Astrocyte (in vitro differentiated cells and primary cell): ENCODE measurements around the gene FAT1. TPM values are rescaled to one million over a fixed set of nuclear protein-coding genes. Genes with fewer than 3 reads are reported as not detected.

Experiments
- DNase-seq: peaks from one replicate; pipeline ENCODE4 v3.0.0-alpha.2; 2010; ENCODE audit warnings: low read depth
- FAIRE-seq: peaks from 2 replicates; lab custom pipeline; 2011; peaks lifted over from hg19 to GRCh38; lab: Jason Lieb, UNC
- H2AFZ ChIP-seq: 2 replicates; pipeline ENCODE4 v1.6.0; 2012; ENCODE audit warnings: low read depth, low read length, inconsistent platforms
- H3K27ac ChIP-seq: 2 replicates; pipeline ENCODE4 v1.5.1; 2011; ENCODE audit warnings: low read depth, low read length, inconsistent platforms
- H3K27me3 ChIP-seq: 2 replicates; pipeline ENCODE4 v1.6.0; 2011; ENCODE audit warnings: low read length, inconsistent platforms; ENCODE audit not compliant: insufficient read depth
- H3K36me3 ChIP-seq: 2 replicates; pipeline ENCODE4 v1.5.1; 2011; ENCODE audit warnings: low read length, inconsistent platforms; ENCODE audit not compliant: insufficient read depth
- H3K4me1 ChIP-seq: 2 replicates; pipeline ENCODE4 v1.5.1; 2011; ENCODE audit warnings: low read length, inconsistent platforms; ENCODE audit not compliant: insufficient read depth
- H3K4me2 ChIP-seq: 2 replicates; pipeline ENCODE4 v1.6.0; 2012; ENCODE audit warnings: low read length, inconsistent platforms
- H3K4me3 ChIP-seq: 2 replicates; pipeline ENCODE4 v1.5.1; 2011; ENCODE audit warnings: low read depth, mild to moderate bottlenecking, low read length, inconsistent platforms; ENCODE audit not compliant: insufficient read depth
- H3K79me2 ChIP-seq: 2 replicates; pipeline ENCODE4 v1.6.0; 2012; ENCODE audit warnings: mild to moderate bottlenecking, low read length, inconsistent platforms; ENCODE audit not compliant: insufficient read depth
- H3K9ac ChIP-seq: 2 replicates; pipeline ENCODE4 v1.6.0; 2012; ENCODE audit warnings: mild to moderate bottlenecking, low read length, inconsistent platforms
- H3K9me3 ChIP-seq: 2 replicates; pipeline ENCODE4 v1.5.1; 2012; ENCODE audit warnings: low read depth, mild to moderate bottlenecking, low read length, inconsistent platforms; ENCODE audit not compliant: insufficient read depth
- H4K20me1 ChIP-seq: 2 replicates; pipeline ENCODE4 v1.6.0; 2012; ENCODE audit warnings: low read length, inconsistent platforms; ENCODE audit not compliant: insufficient read depth
- H3K27ac Mint-ChIP-seq: one replicate; pipeline ENCODE4 v1.8.0; 2021; ENCODE audit warnings: mild to moderate bottlenecking, mixed read lengths; ENCODE audit not compliant: unreplicated experiment
- H3K27me3 Mint-ChIP-seq: one replicate; pipeline ENCODE4 v1.8.0; 2021; ENCODE audit warnings: low read depth, mixed read lengths; ENCODE audit not compliant: unreplicated experiment
- H3K36me3 Mint-ChIP-seq: one replicate; pipeline ENCODE4 v1.8.0; 2021; ENCODE audit warnings: low read depth, mixed read lengths; ENCODE audit not compliant: unreplicated experiment
- H3K4me1 Mint-ChIP-seq: one replicate; pipeline ENCODE4 v1.8.0; 2021; ENCODE audit warnings: low read depth, mixed read lengths; ENCODE audit not compliant: unreplicated experiment
- H3K4me3 Mint-ChIP-seq: one replicate; pipeline ENCODE4 v1.8.0; 2021; ENCODE audit warnings: mild to moderate bottlenecking, moderate library complexity, mixed read lengths; ENCODE audit not compliant: unreplicated experiment
- H3K9me3 Mint-ChIP-seq: one replicate; pipeline ENCODE4 v1.8.0; 2021; ENCODE audit warnings: mild to moderate bottlenecking, mixed read lengths; ENCODE audit not compliant: unreplicated experiment
- CTCF ChIP-seq: IDR thresholded peaks from 2 replicates; pipeline ENCODE4 v1.5.1; 2011; ENCODE audit warnings: low read depth, mild to moderate bottlenecking, inconsistent platforms, low read length, moderate library complexity; ENCODE audit not compliant: insufficient read depth
- EZH2 ChIP-seq: IDR thresholded peaks from 2 replicates; pipeline ENCODE4 v1.6.1; 2012; ENCODE audit warnings: mild to moderate bottlenecking, low read length, inconsistent platforms; ENCODE audit not compliant: insufficient read depth
- total RNA-seq: library from RNA; stranded (reverse); gene quantifications from 2 replicates; pipeline ENCODE4 v1.2.1, GENCODE V29; 2021

The FAT1 gene
- total RNA-seq, 1 donor from 2014 or later: 590 TPM

GRCh38 chr4:186580669-186581068, 143.0 kb downstream of the FAT1 start:
- Histone ChIP-seq H3K36me3 (peaks cover 21% of the 10 kb centered on the region), H3K27ac (no peak overlapping the region), H3K4me1 (no peaks in the 10 kb centered on the region), H4K20me1 (peaks cover 29% of the 10 kb centered on the region), H3K4me3 (no peak overlapping the region), H3K27me3 (no peaks in the 10 kb centered on the region), H3K4me2 (no peak overlapping the region), H3K9ac (no peak overlapping the region), H3K79me2 (peaks cover 16% of the 10 kb centered on the region), H2AFZ (no peak overlapping the region), H3K9me3 (no peaks in the 10 kb centered on the region)
- Mint-ChIP-seq H3K27ac (no peak overlapping the region), H3K36me3 (peaks cover 18% of the 10 kb centered on the region), H3K9me3 (no peaks in the 10 kb centered on the region), H3K4me3 (no peak overlapping the region), H3K4me1 (peaks cover 6% of the 10 kb centered on the region), H3K27me3 (no peaks in the 10 kb centered on the region)
- TF ChIP-seq CTCF: no peak
- no peak for DNase-seq
- FAIRE-seq: no peak

GRCh38 chr4:186570193-186570996, 153.3 kb downstream of the FAT1 start:
- Histone ChIP-seq H3K9ac (peak overlapping the region; percentile 38), H3K79me2 (no peaks in the 10 kb centered on the region), H3K36me3 (no peaks in the 10 kb centered on the region), H4K20me1 (no peaks in the 10 kb centered on the region), H3K27ac (no peak overlapping the region), H3K27me3 (no peaks in the 10 kb centered on the region), H3K4me2 (peak overlapping the region; percentile 67), H3K4me3 (peak overlapping the region; percentile 18), H3K9me3 (no peaks in the 10 kb centered on the region), H3K4me1 (no peaks in the 10 kb centered on the region), H2AFZ (no peak overlapping the region)
- Mint-ChIP-seq H3K27me3 (no peaks in the 10 kb centered on the region), H3K27ac (peak overlapping the region; percentile 19), H3K4me3 (no peak overlapping the region), H3K9me3 (no peaks in the 10 kb centered on the region), H3K4me1 (peaks cover 6% of the 10 kb centered on the region), H3K36me3 (peaks cover 2% of the 10 kb centered on the region)
- DNase-seq (peak; percentile 48), FAIRE-seq (no peak)
- TF ChIP-seq EZH2 (no peak), CTCF (no peak)
